Panc1 (cell line): Measurements from ENCODE around the gene NFE2.

ENCODE experiments used
- POLR2AphosphoS5 ChIP-seq: IDR thresholded peaks from 2 replicates; pipeline ENCODE4 v1.6.1; 2012; ENCODE audit warnings: mild to moderate bottlenecking, low read depth, low read length, moderate library complexity
- TF ChIP-seq, protein P1 (sequence below): fragments of 450-650 bp; IDR thresholded peaks from 2 replicates; pipeline ENCODE4 v1.5.1; 2017; ENCODE audit warnings: mild to moderate bottlenecking

DNA sequence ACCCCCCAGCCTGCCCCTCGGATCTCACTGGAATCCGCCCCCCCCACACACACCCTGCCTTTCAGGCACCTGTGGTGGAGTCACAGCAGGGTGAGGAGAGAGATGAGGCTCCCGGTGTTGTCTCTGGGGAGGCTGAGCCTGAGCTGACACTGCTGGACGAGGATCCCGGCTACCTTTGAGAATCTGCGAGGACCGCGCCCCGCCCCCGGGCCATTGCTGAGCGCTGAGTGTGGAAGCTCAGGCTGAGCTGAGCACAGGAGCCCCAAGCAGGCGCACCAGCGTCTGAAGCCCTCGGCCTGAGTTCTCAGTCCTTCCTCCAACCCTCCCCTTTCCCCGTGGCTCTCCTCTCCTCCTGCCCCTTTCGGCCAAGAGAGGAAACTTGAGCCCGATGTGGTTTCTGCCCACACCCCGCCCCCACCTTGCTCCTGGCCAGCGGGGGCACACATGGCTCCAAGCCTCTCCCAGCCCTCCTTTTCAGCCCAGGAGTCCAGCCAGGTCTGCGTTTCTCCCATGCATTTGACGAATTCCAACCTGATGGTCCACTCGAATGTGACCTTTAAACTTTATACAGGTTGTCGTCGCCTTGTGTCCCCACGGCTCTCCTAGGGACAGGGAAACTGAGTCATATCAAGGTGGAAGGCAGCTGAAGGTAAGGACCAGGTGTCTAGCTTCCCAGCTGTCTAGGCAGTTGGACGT is at the start of gene NFE2:
- TF ChIP-seq, protein P1, sequence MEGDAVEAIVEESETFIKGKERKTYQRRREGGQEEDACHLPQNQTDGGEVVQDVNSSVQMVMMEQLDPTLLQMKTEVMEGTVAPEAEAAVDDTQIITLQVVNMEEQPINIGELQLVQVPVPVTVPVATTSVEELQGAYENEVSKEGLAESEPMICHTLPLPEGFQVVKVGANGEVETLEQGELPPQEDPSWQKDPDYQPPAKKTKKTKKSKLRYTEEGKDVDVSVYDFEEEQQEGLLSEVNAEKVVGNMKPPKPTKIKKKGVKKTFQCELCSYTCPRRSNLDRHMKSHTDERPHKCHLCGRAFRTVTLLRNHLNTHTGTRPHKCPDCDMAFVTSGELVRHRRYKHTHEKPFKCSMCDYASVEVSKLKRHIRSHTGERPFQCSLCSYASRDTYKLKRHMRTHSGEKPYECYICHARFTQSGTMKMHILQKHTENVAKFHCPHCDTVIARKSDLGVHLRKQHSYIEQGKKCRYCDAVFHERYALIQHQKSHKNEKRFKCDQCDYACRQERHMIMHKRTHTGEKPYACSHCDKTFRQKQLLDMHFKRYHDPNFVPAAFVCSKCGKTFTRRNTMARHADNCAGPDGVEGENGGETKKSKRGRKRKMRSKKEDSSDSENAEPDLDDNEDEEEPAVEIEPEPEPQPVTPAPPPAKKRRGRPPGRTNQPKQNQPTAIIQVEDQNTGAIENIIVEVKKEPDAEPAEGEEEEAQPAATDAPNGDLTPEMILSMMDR = no peak
- no peak for TF ChIP-seq POLR2AphosphoS5
